NCI-H1417 treated with DMSO at 0.1 percent for 48 hours (cell line): ENCODE results near the gene SH3GL3.

Source experiments
- DNase-seq: peaks from one replicate; lab custom pipeline; 2025; lab: John Stamatoyannopoulos, UW

Gene SH3GL3

GRCh38 chr15:83570756-83571155, 123.6 kb downstream of the SH3GL3 start:
- DNase-seq, result no peak

GRCh38 chr15:83571820-83572707, 124.9 kb downstream of the SH3GL3 start:
- no peak for DNase-seq

- no peak for DNase-seq
Observed at GRCh38 chr15:83574345-83574744, 127.2 kb downstream of the SH3GL3 start.

GRCh38 chr15:83578691-83579090, 131.6 kb downstream of the SH3GL3 start:
- DNase-seq, result no peak

- no peak for DNase-seq
Observed at GRCh38 chr15:83581381-83581780, 134.2 kb downstream of the SH3GL3 start.

- no peak for DNase-seq
Observed at GRCh38 chr15:83582381-83582780, 135.2 kb downstream of the SH3GL3 start.

- DNase-seq, result no peak
Observed at GRCh38 chr15:83585601-83586335, 138.6 kb downstream of the SH3GL3 start.

- DNase-seq, result no peak
Observed at GRCh38 chr15:83587091-83587490, 139.9 kb downstream of the SH3GL3 start.

- no peak for DNase-seq
Observed at GRCh38 chr15:83588441-83588840, 141.3 kb downstream of the SH3GL3 start.

- DNase-seq, result no peak
Observed at GRCh38 chr15:83592370-83593040, 145.4 kb downstream of the SH3GL3 start.

GRCh38 chr15:83595191-83595590, 148.1 kb downstream of the SH3GL3 start:
- no peak for DNase-seq

- no peak for DNase-seq
Observed at GRCh38 chr15:83598031-83598430, 150.9 kb downstream of the SH3GL3 start.

- no peak for DNase-seq
Observed at GRCh38 chr15:83602021-83602420, 154.9 kb downstream of the SH3GL3 start.

GRCh38 chr15:83604549-83604948, 157.4 kb downstream of the SH3GL3 start:
- no peak for DNase-seq

GRCh38 chr15:83605111-83605945, 158.2 kb downstream of the SH3GL3 start:
- no peak for DNase-seq

GRCh38 chr15:83610132-83610531, 163.0 kb downstream of the SH3GL3 start:
- no peak for DNase-seq

- DNase-seq, result no peak
Observed at GRCh38 chr15:83610901-83611685, 164.0 kb downstream of the SH3GL3 start.

- DNase-seq, result no peak
Observed at GRCh38 chr15:83612226-83612625, 165.1 kb downstream of the SH3GL3 start.

- no peak for DNase-seq
Observed at GRCh38 chr15:83612898-83613635, 165.9 kb downstream of the SH3GL3 start.

GRCh38 chr15:83613714-83614113, 166.6 kb downstream of the SH3GL3 start:
- no peak for DNase-seq
